Erythroblast (primary cell): ENCODE results near the gene HK3.

ENCODE experiments used
- GATA1 ChIP-seq: IDR thresholded peaks from 2 replicates; pipeline ENCODE4 v1.6.1; 2011; ENCODE audit warnings: low read depth, mild to moderate bottlenecking, control low read depth, low read length, moderate library complexity
- POLR2A ChIP-seq: IDR thresholded peaks from 2 replicates; pipeline ENCODE4 v1.6.1; 2011; ENCODE audit warnings: mild to moderate bottlenecking, low read length

- no peak for TF ChIP-seq POLR2A
- TF ChIP-seq GATA1, result no peak
These were observed 18.7 kb downstream of the HK3 start for GRCh38 chr5:176880366-176881020.
